IMR-90 (cell line): ENCODE data around the gene TTC21A.

Source experiments
- BHLHE40 ChIP-seq: fragments of 150-350 bp; IDR thresholded peaks from 2 replicates; pipeline ENCODE4 v1.6.1; 2016; ENCODE audit warnings: mild to moderate bottlenecking, low read depth, low read length
- MAZ ChIP-seq: IDR thresholded peaks from 2 replicates; pipeline ENCODE4 v1.6.1; 2012; ENCODE audit warnings: low read depth, mild to moderate bottlenecking, low read length, improper control_type of control experiment, moderate library complexity, borderline replicate concordance
- MXI1 ChIP-seq: IDR thresholded peaks from 2 replicates; pipeline ENCODE4 v1.6.1; 2012; ENCODE audit warnings: low read depth, mild to moderate bottlenecking, low read length, moderate library complexity, borderline replicate concordance
- TF ChIP-seq, protein P1 (sequence below): fragments of 150-350 bp; IDR thresholded peaks from 2 replicates; pipeline ENCODE4 v1.6.1; 2017; ENCODE audit warnings: mild to moderate bottlenecking, antibody characterized with exemption, low read length, low read depth
- TF ChIP-seq, protein P2 (sequence below): conservative IDR thresholded peaks from 2 replicates; pipeline ENCODE4 v1.5.1; 2012; ENCODE audit warnings: mild to moderate bottlenecking, low read depth, low read length, improper control_type of control experiment
- TF ChIP-seq, protein P3 (sequence below): fragments of 150-350 bp; IDR thresholded peaks from 2 replicates; pipeline ENCODE4 v1.6.1; 2016; ENCODE audit warnings: low read depth, mild to moderate bottlenecking, low read length, moderate library complexity, borderline replicate concordance

DNA sequence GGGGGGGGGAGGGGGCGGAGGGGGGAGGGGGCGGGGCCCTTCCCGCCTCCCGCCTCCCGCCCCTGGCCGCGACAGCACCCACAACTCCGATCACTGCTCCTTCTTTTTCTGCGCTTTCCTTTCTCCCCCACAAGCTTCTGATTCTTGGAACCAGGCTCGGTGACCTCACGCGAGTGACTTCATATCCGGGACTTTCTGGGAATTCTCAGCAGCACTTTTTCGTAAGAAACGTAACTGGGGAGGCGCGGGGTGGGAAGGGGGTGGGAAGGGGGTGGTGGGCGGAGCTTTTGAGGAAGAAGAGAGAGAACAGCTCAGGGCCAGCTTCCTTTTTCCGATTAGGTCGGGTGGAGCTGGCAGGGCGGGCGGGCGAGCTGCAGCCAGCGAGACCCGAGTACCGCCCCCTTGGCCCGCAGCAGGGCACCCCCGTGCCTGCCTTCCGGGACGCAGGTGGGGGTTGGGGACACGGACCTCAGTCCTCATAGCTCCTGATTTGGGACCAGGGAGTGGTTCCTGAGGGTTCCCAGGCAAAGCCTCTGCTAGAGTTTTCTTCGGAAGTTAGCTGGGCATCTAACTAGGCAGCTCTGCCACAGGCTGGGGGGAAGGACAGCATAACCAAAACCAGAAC, 70.3 kb downstream of the TTC21A start:
- no peak for TF ChIP-seq MXI1
- TF ChIP-seq, protein P1, sequence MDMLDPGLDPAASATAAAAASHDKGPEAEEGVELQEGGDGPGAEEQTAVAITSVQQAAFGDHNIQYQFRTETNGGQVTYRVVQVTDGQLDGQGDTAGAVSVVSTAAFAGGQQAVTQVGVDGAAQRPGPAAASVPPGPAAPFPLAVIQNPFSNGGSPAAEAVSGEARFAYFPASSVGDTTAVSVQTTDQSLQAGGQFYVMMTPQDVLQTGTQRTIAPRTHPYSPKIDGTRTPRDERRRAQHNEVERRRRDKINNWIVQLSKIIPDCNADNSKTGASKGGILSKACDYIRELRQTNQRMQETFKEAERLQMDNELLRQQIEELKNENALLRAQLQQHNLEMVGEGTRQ = no peak
- TF ChIP-seq, protein P2, sequence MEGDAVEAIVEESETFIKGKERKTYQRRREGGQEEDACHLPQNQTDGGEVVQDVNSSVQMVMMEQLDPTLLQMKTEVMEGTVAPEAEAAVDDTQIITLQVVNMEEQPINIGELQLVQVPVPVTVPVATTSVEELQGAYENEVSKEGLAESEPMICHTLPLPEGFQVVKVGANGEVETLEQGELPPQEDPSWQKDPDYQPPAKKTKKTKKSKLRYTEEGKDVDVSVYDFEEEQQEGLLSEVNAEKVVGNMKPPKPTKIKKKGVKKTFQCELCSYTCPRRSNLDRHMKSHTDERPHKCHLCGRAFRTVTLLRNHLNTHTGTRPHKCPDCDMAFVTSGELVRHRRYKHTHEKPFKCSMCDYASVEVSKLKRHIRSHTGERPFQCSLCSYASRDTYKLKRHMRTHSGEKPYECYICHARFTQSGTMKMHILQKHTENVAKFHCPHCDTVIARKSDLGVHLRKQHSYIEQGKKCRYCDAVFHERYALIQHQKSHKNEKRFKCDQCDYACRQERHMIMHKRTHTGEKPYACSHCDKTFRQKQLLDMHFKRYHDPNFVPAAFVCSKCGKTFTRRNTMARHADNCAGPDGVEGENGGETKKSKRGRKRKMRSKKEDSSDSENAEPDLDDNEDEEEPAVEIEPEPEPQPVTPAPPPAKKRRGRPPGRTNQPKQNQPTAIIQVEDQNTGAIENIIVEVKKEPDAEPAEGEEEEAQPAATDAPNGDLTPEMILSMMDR = no peak
- 0 out of 2 replicates have a peak, but pooled peaks have one; percentile 26 for TF ChIP-seq MAZ
- TF ChIP-seq, protein P3, sequence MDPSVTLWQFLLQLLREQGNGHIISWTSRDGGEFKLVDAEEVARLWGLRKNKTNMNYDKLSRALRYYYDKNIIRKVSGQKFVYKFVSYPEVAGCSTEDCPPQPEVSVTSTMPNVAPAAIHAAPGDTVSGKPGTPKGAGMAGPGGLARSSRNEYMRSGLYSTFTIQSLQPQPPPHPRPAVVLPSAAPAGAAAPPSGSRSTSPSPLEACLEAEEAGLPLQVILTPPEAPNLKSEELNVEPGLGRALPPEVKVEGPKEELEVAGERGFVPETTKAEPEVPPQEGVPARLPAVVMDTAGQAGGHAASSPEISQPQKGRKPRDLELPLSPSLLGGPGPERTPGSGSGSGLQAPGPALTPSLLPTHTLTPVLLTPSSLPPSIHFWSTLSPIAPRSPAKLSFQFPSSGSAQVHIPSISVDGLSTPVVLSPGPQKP = no peak
- peak; percentile 83 for TF ChIP-seq BHLHE40
